ENCODE results near the gene SHF.

Gene SHF

GRCh38 chr15:45143946-45144345 is 43.8 kb downstream of the SHF start:
- DNase-seq (ENCODE audit: extremely low read depth, insufficient read length): no peak
- Histone ChIP-seq H3K27me3 (replicated peaks; ENCODE audit: control insufficient read depth, insufficient read depth, low read length) (no peaks in the 10 kb centered on the region), H3K4me3 (replicated peaks; ENCODE audit: low read depth, low read length) (no peak overlapping the region), H3K36me3 (ENCODE audit: control insufficient read depth, insufficient read depth, low read length) (no peaks in the 10 kb centered on the region)
- TF ChIP-seq CTCF (IDR thresholded peaks at IDR 0.05; ENCODE audit: insufficient read depth, low read length, poor library complexity, severe bottlenecking): no peak

- Histone ChIP-seq H3K36me3 (ENCODE audit: control insufficient read depth, insufficient read depth, low read length) (no peaks in the 10 kb centered on the region), H3K4me3 (replicated peaks; ENCODE audit: low read depth, low read length) (no peak overlapping the region), H3K27me3 (replicated peaks; ENCODE audit: control insufficient read depth, insufficient read depth, low read length) (no peaks in the 10 kb centered on the region)
- TF ChIP-seq CTCF (IDR thresholded peaks at IDR 0.05; ENCODE audit: insufficient read depth, low read length, poor library complexity, severe bottlenecking): no peak
- DNase-seq (ENCODE audit: extremely low read depth, insufficient read length): no peak
These were observed 44.7 kb downstream of the SHF start for GRCh38 chr15:45143056-45143455.

DNA sequence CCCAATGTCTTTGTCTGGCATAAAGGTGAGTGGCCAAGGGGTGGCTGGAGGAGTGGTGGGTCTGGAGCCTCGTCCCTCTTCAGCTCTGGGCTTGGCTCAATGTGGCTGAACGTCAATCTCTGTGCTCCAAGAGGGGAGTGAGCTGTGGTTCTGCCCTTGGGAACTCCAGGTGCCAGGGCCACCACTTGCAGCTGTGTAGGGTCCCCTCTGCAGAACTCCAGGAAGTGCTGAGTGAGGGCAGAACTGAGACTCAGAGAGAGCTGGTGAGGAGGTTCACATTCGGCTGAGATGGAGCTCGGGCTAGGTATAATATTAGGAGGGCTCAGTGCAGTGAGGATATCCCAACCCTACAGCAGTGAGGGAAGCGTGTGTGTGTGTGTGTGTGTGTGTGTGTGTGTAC is 46.4 kb downstream of the SHF start:
- TF ChIP-seq CTCF (IDR thresholded peaks at IDR 0.05; ENCODE audit: insufficient read depth, low read length, poor library complexity, severe bottlenecking): no peak
- no peak for DNase-seq (ENCODE audit: extremely low read depth, insufficient read length)
- Histone ChIP-seq H3K36me3 (ENCODE audit: control insufficient read depth, insufficient read depth, low read length) (no peaks in the 10 kb centered on the region), H3K27me3 (replicated peaks; ENCODE audit: control insufficient read depth, insufficient read depth, low read length) (no peaks in the 10 kb centered on the region), H3K4me3 (replicated peaks; ENCODE audit: low read depth, low read length) (no peak overlapping the region)

GRCh38 chr15:45140557-45141250 is 47.1 kb downstream of the SHF start:
- no peaks in the 10 kb centered on the region for H3K36me3 ChIP-seq (ENCODE audit: control insufficient read depth, insufficient read depth, low read length)
- TF ChIP-seq CTCF (IDR thresholded peaks at IDR 0.05; ENCODE audit: insufficient read depth, low read length, poor library complexity, severe bottlenecking): no peak
- DNase-seq (ENCODE audit: extremely low read depth, insufficient read length): no peak
- H3K4me3 ChIP-seq (replicated peaks; ENCODE audit: low read depth, low read length): no peak overlapping the region
- no peaks in the 10 kb centered on the region for H3K27me3 ChIP-seq (replicated peaks; ENCODE audit: control insufficient read depth, insufficient read depth, low read length)

DNA sequence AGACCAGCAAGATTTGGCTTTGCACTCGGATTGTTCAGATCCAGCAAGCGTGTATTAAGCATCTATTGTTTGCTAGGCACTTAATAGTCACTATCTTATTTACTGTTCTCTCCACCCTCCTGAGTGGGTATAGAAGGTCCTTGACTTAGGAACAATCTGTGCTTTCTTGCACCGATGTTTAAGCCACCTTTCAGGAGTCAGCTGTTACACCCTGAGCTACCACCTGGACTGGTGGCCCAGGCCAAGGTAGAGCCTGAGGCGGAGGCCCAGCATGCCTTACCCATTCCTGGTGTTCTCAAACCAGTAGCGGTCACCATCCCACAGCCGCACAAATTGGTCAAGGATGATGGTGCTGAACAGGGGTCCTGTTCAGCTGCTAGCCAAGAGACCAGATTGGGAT is 48.0 kb downstream of the SHF start:
- Histone ChIP-seq H3K36me3 (ENCODE audit: control insufficient read depth, insufficient read depth, low read length) (no peaks in the 10 kb centered on the region), H3K4me3 (replicated peaks; ENCODE audit: low read depth, low read length) (no peak overlapping the region), H3K27me3 (replicated peaks; ENCODE audit: control insufficient read depth, insufficient read depth, low read length) (peaks cover 2% of the 10 kb centered on the region; the same call in 1 of the 2 replicates)
- TF ChIP-seq CTCF (IDR thresholded peaks at IDR 0.05; ENCODE audit: insufficient read depth, low read length, poor library complexity, severe bottlenecking): no peak
- DNase-seq (ENCODE audit: extremely low read depth, insufficient read length): no peak

All from GM06990 (cell line).